ENCODE results near the gene RGS9. TPM values are rescaled to one million over a fixed set of nuclear protein-coding genes. Genes with fewer than 3 reads are reported as not detected.
"Not testable (repeated sequence)": the region's sequence is repeated elsewhere in the genome, so short reads cannot be mapped to it uniquely, and the experiment has no call there.

The RGS9 gene
- polyA plus RNA-seq (2013, experiment 1 of 2; ENCODE audit: insufficient read length), result 5.7 TPM
- polyA plus RNA-seq (2013, experiment 2 of 2; ENCODE audit: insufficient read length), result 13.4 TPM

GRCh38 chr17:65137021-65137939 lies at the start of gene RGS9:
Gene RGS9, plus strand, starts transcription at chr17:65137370. Its CDS starts 171 bp downstream, at chr17:65137541.
- DNase-seq, result peak; percentile 69

GRCh38 chr17:65088621-65089360 lies 48.4 kb upstream of the RGS9 start:
- no peak for DNase-seq

- DNase-seq, result no peak
Observed at GRCh38 chr17:65092262-65092661, 44.9 kb upstream of the RGS9 start.

- not testable (repeated sequence) for DNase-seq
Observed at GRCh38 chr17:65092721-65093356, 44.3 kb upstream of the RGS9 start.

- DNase-seq, result no peak
Observed at GRCh38 chr17:65093930-65094329, 43.2 kb upstream of the RGS9 start.

GRCh38 chr17:65095465-65095864 lies 41.7 kb upstream of the RGS9 start:
- DNase-seq, result no peak

- DNase-seq, result not testable (repeated sequence)
Observed at GRCh38 chr17:65096382-65096781, 40.8 kb upstream of the RGS9 start.

GRCh38 chr17:65097110-65097509 lies 40.1 kb upstream of the RGS9 start:
- no peak for DNase-seq

- no peak for DNase-seq
Observed at GRCh38 chr17:65099475-65099874, 37.7 kb upstream of the RGS9 start.

- peak; percentile 93 for DNase-seq
Observed at GRCh38 chr17:65099941-65100315, 37.2 kb upstream of the RGS9 start.

- DNase-seq, result peak; percentile 66
Observed at GRCh38 chr17:65100316-65101140, 36.6 kb upstream of the RGS9 start.

- DNase-seq, result no peak
Observed at GRCh38 chr17:65101371-65101770, 35.8 kb upstream of the RGS9 start.

GRCh38 chr17:65102235-65102634 lies 34.9 kb upstream of the RGS9 start:
- DNase-seq, result no peak

GRCh38 chr17:65102788-65103187 lies 34.4 kb upstream of the RGS9 start:
- peak; percentile 34 for DNase-seq

GRCh38 chr17:65103431-65103830 lies 33.7 kb upstream of the RGS9 start:
- DNase-seq, result no peak

GRCh38 chr17:65103896-65104295 lies 33.3 kb upstream of the RGS9 start:
- DNase-seq, result peak; percentile 57

GRCh38 chr17:65104541-65104940 lies 32.6 kb upstream of the RGS9 start:
- no peak for DNase-seq

- no peak for DNase-seq
Observed at GRCh38 chr17:65104973-65105372, 32.2 kb upstream of the RGS9 start.

- DNase-seq, result no peak
Observed at GRCh38 chr17:65108152-65108551, 29.0 kb upstream of the RGS9 start.

- DNase-seq, result no peak
Observed at GRCh38 chr17:65109543-65109942, 27.6 kb upstream of the RGS9 start.

- peak; percentile 81 for DNase-seq
Observed at GRCh38 chr17:65109990-65110680, 27.0 kb upstream of the RGS9 start.

Measured in fibroblast of skin of back (primary cell).